Activated CD4-positive, alpha-beta T cell treated with anti-CD3 and anti-CD28 coated beads, Interleukin-2, amount 50 U/mL, for 16 hours (primary cell): ENCODE results near the gene ELK3.

Source experiments
- DNase-seq: peaks from one replicate; pipeline ENCODE4 v3.0.0-alpha.2; 2020

Gene ELK3

GRCh38 chr12:96235484-96235826 is 41.3 kb downstream of the ELK3 start:
- DNase-seq, result no peak

- DNase-seq, result peak; percentile 31
Observed at GRCh38 chr12:96236221-96236822, 42.1 kb downstream of the ELK3 start.

- DNase-seq, result no peak
Observed at GRCh38 chr12:96237035-96237434, 42.9 kb downstream of the ELK3 start.

GRCh38 chr12:96237465-96238077 is 43.4 kb downstream of the ELK3 start:
- peak; percentile 78 for DNase-seq

GRCh38 chr12:96238336-96239047 is 44.3 kb downstream of the ELK3 start:
- no peak for DNase-seq

GRCh38 chr12:96239711-96240635 is 45.8 kb downstream of the ELK3 start:
- DNase-seq, result no peak

- no peak for DNase-seq
Observed at GRCh38 chr12:96240656-96241055, 46.5 kb downstream of the ELK3 start.

GRCh38 chr12:96241431-96241830 is 47.3 kb downstream of the ELK3 start:
- DNase-seq, result no peak

- DNase-seq, result peak; percentile 75
Observed at GRCh38 chr12:96241846-96242256, 47.7 kb downstream of the ELK3 start.

GRCh38 chr12:96242597-96242996 is 48.4 kb downstream of the ELK3 start:
- DNase-seq, result no peak

GRCh38 chr12:96244826-96245225 is 50.7 kb downstream of the ELK3 start:
- no peak for DNase-seq

- no peak for DNase-seq
Observed at GRCh38 chr12:96246926-96247505, 52.8 kb downstream of the ELK3 start.

GRCh38 chr12:96247563-96247962 is 53.4 kb downstream of the ELK3 start:
- no peak for DNase-seq

GRCh38 chr12:96248136-96248931 is 54.2 kb downstream of the ELK3 start:
- no peak for DNase-seq

- DNase-seq, result no peak
Observed at GRCh38 chr12:96249196-96250118, 55.3 kb downstream of the ELK3 start.

- DNase-seq, result no peak
Observed at GRCh38 chr12:96250119-96250685, 56.0 kb downstream of the ELK3 start.

- DNase-seq, result no peak
Observed at GRCh38 chr12:96255077-96255476, 60.9 kb downstream of the ELK3 start.

- no peak for DNase-seq
Observed at GRCh38 chr12:96256672-96257361, 62.6 kb downstream of the ELK3 start.

- no peak for DNase-seq
Observed at GRCh38 chr12:96257550-96258103, 63.5 kb downstream of the ELK3 start.
